ENCODE measurements around the gene CD53. TPM values are rescaled to one million over a fixed set of nuclear protein-coding genes. Genes with fewer than 3 reads are reported as not detected.

Gene CD53
- total RNA-seq, 1 experiment from 2014 or later = not detected

DNA sequence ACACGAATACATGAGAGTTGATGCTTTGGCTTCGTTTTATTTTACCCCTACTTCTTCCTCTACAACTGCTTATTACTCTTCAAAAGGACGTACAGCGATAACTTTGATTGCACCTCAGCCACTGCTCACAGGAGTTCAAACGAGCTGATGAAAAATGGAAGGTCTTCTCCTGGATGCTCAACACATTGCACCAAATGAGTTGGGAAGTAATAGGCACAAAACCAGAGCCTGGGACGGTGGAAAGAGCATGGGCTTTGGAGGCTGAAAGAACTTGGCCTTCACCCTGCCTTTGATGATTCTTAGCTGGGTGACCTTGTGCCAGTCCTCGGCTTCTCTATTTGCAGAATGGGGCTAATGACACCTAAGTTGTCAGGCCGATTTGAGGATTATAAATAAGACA, 4.8 kb downstream of the CD53 start:
- Mint-ChIP-seq H3K36me3 (ENCODE audit: insufficient read depth, unreplicated experiment) (no peaks in the 10 kb centered on the region), H3K9me3 (ENCODE audit: low read depth, unreplicated experiment) (no peaks in the 10 kb centered on the region), H3K27ac (ENCODE audit: unreplicated experiment) (no peak overlapping the region), H3K27me3 (ENCODE audit: unreplicated experiment) (no peaks in the 10 kb centered on the region), H3K4me3 (ENCODE audit: low read depth, unreplicated experiment) (no peak overlapping the region), H3K4me1 (ENCODE audit: low read depth, unreplicated experiment) (peaks cover 6% of the 10 kb centered on the region)
- CTCF ChIA-PET = no interaction called here
- TF ChIP-seq, protein P1, sequence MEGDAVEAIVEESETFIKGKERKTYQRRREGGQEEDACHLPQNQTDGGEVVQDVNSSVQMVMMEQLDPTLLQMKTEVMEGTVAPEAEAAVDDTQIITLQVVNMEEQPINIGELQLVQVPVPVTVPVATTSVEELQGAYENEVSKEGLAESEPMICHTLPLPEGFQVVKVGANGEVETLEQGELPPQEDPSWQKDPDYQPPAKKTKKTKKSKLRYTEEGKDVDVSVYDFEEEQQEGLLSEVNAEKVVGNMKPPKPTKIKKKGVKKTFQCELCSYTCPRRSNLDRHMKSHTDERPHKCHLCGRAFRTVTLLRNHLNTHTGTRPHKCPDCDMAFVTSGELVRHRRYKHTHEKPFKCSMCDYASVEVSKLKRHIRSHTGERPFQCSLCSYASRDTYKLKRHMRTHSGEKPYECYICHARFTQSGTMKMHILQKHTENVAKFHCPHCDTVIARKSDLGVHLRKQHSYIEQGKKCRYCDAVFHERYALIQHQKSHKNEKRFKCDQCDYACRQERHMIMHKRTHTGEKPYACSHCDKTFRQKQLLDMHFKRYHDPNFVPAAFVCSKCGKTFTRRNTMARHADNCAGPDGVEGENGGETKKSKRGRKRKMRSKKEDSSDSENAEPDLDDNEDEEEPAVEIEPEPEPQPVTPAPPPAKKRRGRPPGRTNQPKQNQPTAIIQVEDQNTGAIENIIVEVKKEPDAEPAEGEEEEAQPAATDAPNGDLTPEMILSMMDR (IDR thresholded peaks at IDR 0.05; ENCODE audit: unreplicated experiment) = no peak
- BruUV-seq (replicated peaks) = no TSS peak
- DNase-seq = no peak
- intact Hi-C loops (cut with micrococcal nuclease; ENCODE audit: unreplicated experiment) = no loop called here

DNA sequence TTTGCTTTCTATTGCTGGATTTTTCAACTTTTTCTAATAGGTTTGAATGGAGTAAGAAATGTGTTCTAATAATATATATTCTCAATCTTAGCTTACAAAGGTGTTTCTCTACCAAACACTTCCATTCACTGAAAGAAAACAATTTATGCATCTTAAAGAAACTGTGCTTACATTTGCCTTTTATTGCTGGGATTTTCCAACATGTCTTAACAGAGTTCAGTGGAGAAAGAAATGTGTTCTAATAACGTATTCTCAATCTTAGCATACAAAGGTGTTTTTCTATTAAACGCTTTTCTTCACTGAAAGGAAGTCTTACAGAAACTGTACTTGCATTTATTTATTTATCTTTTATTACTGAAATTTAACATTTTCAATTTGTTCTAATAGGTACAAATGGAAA, 5.6 kb downstream of the CD53 start:
- no peak for DNase-seq
- no peak overlapping the region for H3K27ac Mint-ChIP-seq (ENCODE audit: unreplicated experiment)
- CTCF ChIA-PET = no interaction called here
- no peaks in the 10 kb centered on the region for H3K27me3 Mint-ChIP-seq (ENCODE audit: unreplicated experiment)
- intact Hi-C loops (cut with micrococcal nuclease; ENCODE audit: unreplicated experiment) = no loop called here
- BruUV-seq (replicated peaks) = no TSS peak
- peaks cover 6% of the 10 kb centered on the region for H3K4me1 Mint-ChIP-seq (ENCODE audit: low read depth, unreplicated experiment)
- TF ChIP-seq, protein P1 (IDR thresholded peaks at IDR 0.05; ENCODE audit: unreplicated experiment) = no peak
- no peaks in the 10 kb centered on the region for H3K36me3 Mint-ChIP-seq (ENCODE audit: insufficient read depth, unreplicated experiment)
- no peaks in the 10 kb centered on the region for H3K9me3 Mint-ChIP-seq (ENCODE audit: low read depth, unreplicated experiment)
- H3K4me3 Mint-ChIP-seq (ENCODE audit: low read depth, unreplicated experiment) = no peak overlapping the region

DNA sequence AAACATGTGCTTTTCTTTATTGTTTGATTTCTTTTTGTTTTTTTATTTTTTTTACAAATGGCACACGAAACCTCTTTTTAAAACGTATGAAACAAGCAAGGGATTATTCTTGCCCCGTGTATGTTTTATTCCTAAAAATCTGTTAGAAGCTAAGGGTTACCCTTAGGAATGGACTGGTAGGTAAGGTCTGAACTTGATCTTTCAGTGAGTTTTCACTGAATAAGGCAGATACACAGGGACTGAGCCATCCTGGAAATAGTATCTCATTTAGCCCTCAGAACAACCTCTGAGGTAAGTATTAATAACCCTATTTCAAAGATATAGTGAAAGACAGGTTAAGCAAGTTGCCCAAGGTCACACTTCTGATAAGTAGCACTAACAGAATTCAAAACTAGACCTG, 6.0 kb downstream of the CD53 start:
- peaks cover 6% of the 10 kb centered on the region for H3K4me1 Mint-ChIP-seq (ENCODE audit: low read depth, unreplicated experiment)
- DNase-seq = no peak
- H3K27ac Mint-ChIP-seq (ENCODE audit: unreplicated experiment) = no peak overlapping the region
- CTCF ChIA-PET = no interaction called here
- H3K36me3 Mint-ChIP-seq (ENCODE audit: insufficient read depth, unreplicated experiment) = no peaks in the 10 kb centered on the region
- TF ChIP-seq, protein P1 (IDR thresholded peaks at IDR 0.05; ENCODE audit: unreplicated experiment) = no peak
- H3K9me3 Mint-ChIP-seq (ENCODE audit: low read depth, unreplicated experiment) = no peaks in the 10 kb centered on the region
- no peaks in the 10 kb centered on the region for H3K27me3 Mint-ChIP-seq (ENCODE audit: unreplicated experiment)
- BruUV-seq (replicated peaks) = no TSS peak
- no peak overlapping the region for H3K4me3 Mint-ChIP-seq (ENCODE audit: low read depth, unreplicated experiment)
- intact Hi-C loops (cut with micrococcal nuclease; ENCODE audit: unreplicated experiment) = no loop called here

DNA sequence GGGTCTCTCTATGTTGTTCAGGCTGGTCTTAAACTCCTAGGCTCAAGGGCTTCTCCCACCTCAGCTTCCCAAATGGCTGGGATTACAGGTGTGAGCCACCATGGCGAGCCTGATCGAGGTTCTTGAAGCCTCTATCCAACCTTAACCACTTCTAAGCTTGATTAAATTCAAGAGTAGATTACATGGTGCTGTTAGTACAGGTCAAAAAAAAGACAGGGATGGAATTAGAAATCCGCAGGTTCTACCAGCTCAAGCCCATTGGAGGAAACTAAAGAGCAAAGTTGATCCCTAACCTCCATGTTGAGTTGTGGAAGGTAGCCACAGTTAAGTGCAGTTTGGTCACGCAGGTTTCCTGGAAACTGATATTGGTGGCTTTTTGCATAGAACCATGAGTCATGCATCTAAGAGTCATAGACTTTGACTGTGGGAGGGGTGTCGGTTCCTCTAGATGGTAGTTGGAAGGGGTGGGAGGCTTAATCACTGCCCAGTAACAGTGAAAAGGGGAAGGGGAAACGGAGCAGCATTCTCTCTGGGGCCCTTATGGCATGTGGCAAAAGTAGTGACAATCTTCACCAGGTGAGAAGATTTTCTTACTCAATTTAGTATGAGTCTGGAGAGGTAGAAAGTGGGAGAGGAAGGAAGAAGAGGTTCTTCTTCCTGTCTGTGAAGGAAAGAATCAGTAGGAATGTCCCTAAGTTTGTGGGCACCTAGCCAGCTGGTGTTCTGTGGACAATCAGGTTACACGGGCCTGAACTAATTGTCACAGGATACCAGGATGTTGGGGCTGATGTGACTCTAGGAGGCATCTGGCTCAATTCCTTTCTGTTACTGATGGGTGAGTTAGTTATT, 7.0 kb downstream of the CD53 start:
- no TSS peak for BruUV-seq (replicated peaks)
- H3K27ac Mint-ChIP-seq (ENCODE audit: unreplicated experiment) = no peak overlapping the region
- no peaks in the 10 kb centered on the region for H3K9me3 Mint-ChIP-seq (ENCODE audit: low read depth, unreplicated experiment)
- H3K4me1 Mint-ChIP-seq (ENCODE audit: low read depth, unreplicated experiment) = peaks cover 6% of the 10 kb centered on the region
- no peaks in the 10 kb centered on the region for H3K27me3 Mint-ChIP-seq (ENCODE audit: unreplicated experiment)
- TF ChIP-seq, protein P1 (IDR thresholded peaks at IDR 0.05; ENCODE audit: unreplicated experiment) = no peak
- no peak overlapping the region for H3K4me3 Mint-ChIP-seq (ENCODE audit: low read depth, unreplicated experiment)
- intact Hi-C loops (cut with micrococcal nuclease; ENCODE audit: unreplicated experiment) = no loop called here
- CTCF ChIA-PET = no interaction called here
- no peak for DNase-seq
- H3K36me3 Mint-ChIP-seq (ENCODE audit: insufficient read depth, unreplicated experiment) = no peaks in the 10 kb centered on the region

Measured in Calu3 (cell line).